H9 (cell line): Measurements from ENCODE around the gene FGFR4. TPM values are rescaled to one million over a fixed set of nuclear protein-coding genes. Genes with fewer than 3 reads are reported as not detected.

ENCODE experiments used
- DNase-seq: peaks from one replicate; pipeline ENCODE4 v3.0.0-alpha.2; 2017
- H2AFZ ChIP-seq: one replicate; pipeline ENCODE4 v1.6.1; 2013; ENCODE audit warnings: mild to moderate bottlenecking, low read length, control low read depth, moderate library complexity
- H2AK5ac ChIP-seq: 2 replicates; pipeline ENCODE4 v1.6.1; 2013; ENCODE audit warnings: low read length, control low read depth, mixed read lengths; ENCODE audit not compliant: insufficient read length
- H2BK120ac ChIP-seq: one replicate; pipeline ENCODE4 v1.6.1; 2013; ENCODE audit warnings: low read depth, mild to moderate bottlenecking, low read length, control low read depth, inconsistent platforms; ENCODE audit not compliant: poor library complexity, severe bottlenecking
- H2BK12ac ChIP-seq: 2 replicates; pipeline ENCODE4 v1.6.1; 2013; ENCODE audit warnings: low read length, control low read depth, mixed read lengths, low read depth; ENCODE audit not compliant: insufficient read length
- H2BK15ac ChIP-seq: 2 replicates; pipeline ENCODE4 v1.6.1; 2013; ENCODE audit warnings: low read depth, low read length, control low read depth
- H2BK20ac ChIP-seq: one replicate; pipeline ENCODE4 v1.6.1; 2013; ENCODE audit warnings: low read depth, mild to moderate bottlenecking, low read length, control low read depth, inconsistent platforms; ENCODE audit not compliant: poor library complexity, severe bottlenecking
- H2BK5ac ChIP-seq: 2 replicates; pipeline ENCODE4 v1.6.1; 2013; ENCODE audit warnings: low read length, control low read depth, mixed read lengths; ENCODE audit not compliant: insufficient read length
- H3K14ac ChIP-seq: 2 replicates; pipeline ENCODE4 v1.6.1; 2013; ENCODE audit warnings: low read length, control low read depth; ENCODE audit not compliant: insufficient read depth
- H3K18ac ChIP-seq: 2 replicates; pipeline ENCODE4 v1.6.1; 2013; ENCODE audit warnings: low read depth, mild to moderate bottlenecking, mixed read lengths, low read length, control low read depth; ENCODE audit not compliant: insufficient read length
- H3K23ac ChIP-seq: 2 replicates; pipeline ENCODE4 v1.6.1; 2013; ENCODE audit warnings: low read length, control low read depth, mixed read lengths, low read depth; ENCODE audit not compliant: insufficient read length
- H3K23me2 ChIP-seq: 2 replicates; pipeline ENCODE4 v1.6.1; 2013; ENCODE audit warnings: low read depth, mild to moderate bottlenecking, mixed read lengths, low read length, control low read depth; ENCODE audit not compliant: insufficient read length, poor library complexity, severe bottlenecking
- H3K27ac ChIP-seq: 2 replicates; pipeline ENCODE4 v1.5.1; 2013; ENCODE audit warnings: low read length, control low read depth, mixed read lengths, low read depth; ENCODE audit not compliant: insufficient read length
- H3K27me3 ChIP-seq: 2 replicates; pipeline ENCODE4 v1.6.1; 2013; ENCODE audit warnings: low read length, control low read depth, inconsistent platforms; ENCODE audit not compliant: insufficient read depth
- H3K4ac ChIP-seq: 2 replicates; pipeline ENCODE4 v1.6.1; 2013; ENCODE audit warnings: low read depth, mild to moderate bottlenecking, control low read depth, inconsistent platforms, low read length, moderate library complexity
- H3K4me1 ChIP-seq: 2 replicates; pipeline ENCODE4 v1.6.1; 2013; ENCODE audit warnings: low read length, control low read depth, inconsistent platforms; ENCODE audit not compliant: insufficient read depth
- H3K4me2 ChIP-seq: 2 replicates; pipeline ENCODE4 v1.6.1; 2013; ENCODE audit warnings: low read length, control low read depth, mixed read lengths; ENCODE audit not compliant: insufficient read length, insufficient read depth
- H3K56ac ChIP-seq: 2 replicates; pipeline ENCODE4 v1.6.1; 2013; ENCODE audit warnings: low read depth, mild to moderate bottlenecking, mixed read lengths, low read length, control low read depth; ENCODE audit not compliant: insufficient read length
- H3K79me1 ChIP-seq: 2 replicates; pipeline ENCODE4 v1.6.1; 2013; ENCODE audit warnings: low read depth, mild to moderate bottlenecking, moderate library complexity, low read length, control low read depth, inconsistent platforms; ENCODE audit not compliant: insufficient read depth, poor library complexity, severe bottlenecking
- H3K79me2 ChIP-seq: 2 replicates; pipeline ENCODE4 v1.6.1; 2013; ENCODE audit warnings: low read length, control low read depth, inconsistent platforms; ENCODE audit not compliant: insufficient read depth
- H3K9ac ChIP-seq: 2 replicates; pipeline ENCODE4 v1.6.1; 2013; ENCODE audit warnings: low read length, control low read depth, mixed read lengths; ENCODE audit not compliant: insufficient read length; ENCODE audit errors: extremely low read depth
- H3K9me3 ChIP-seq: one replicate; pipeline ENCODE4 v1.6.1; 2013; ENCODE audit warnings: low read depth, low read length, inconsistent platforms; ENCODE audit not compliant: control insufficient read depth
- H3T11ph ChIP-seq: one replicate; pipeline ENCODE4 v1.6.1; 2013; ENCODE audit warnings: mild to moderate bottlenecking, low read length, control low read depth, inconsistent platforms
- H4K20me1 ChIP-seq: one replicate; pipeline ENCODE4 v1.6.1; 2013; ENCODE audit not compliant: control insufficient read depth, insufficient read length, insufficient read depth
- H4K5ac ChIP-seq: 2 replicates; pipeline ENCODE4 v1.6.1; 2013; ENCODE audit warnings: low read depth, mild to moderate bottlenecking, mixed read lengths, low read length, control low read depth; ENCODE audit not compliant: insufficient read length
- H4K8ac ChIP-seq: replicated peaks from 2 replicates; pipeline ENCODE4 v1.6.1; 2013; ENCODE audit warnings: low read length, control low read depth, mixed read lengths, low read depth; ENCODE audit not compliant: insufficient read length
- H4K91ac ChIP-seq: 2 replicates; pipeline ENCODE4 v1.6.1; 2013; ENCODE audit warnings: low read depth, mild to moderate bottlenecking, moderate library complexity, mixed read lengths, low read length, control low read depth; ENCODE audit not compliant: insufficient read length
- H3K27ac Mint-ChIP-seq, 3 experiments: 2 replicates in 2 of 3; 3 replicates in 1 of 3; pipeline ENCODE4 v1.8.0; 2020 to 2021; ENCODE audit warnings: mixed read lengths in 3 of 3, mild to moderate bottlenecking in 1 of 3, moderate library complexity in 1 of 3
- H3K27me3 Mint-ChIP-seq: 2 replicates; pipeline ENCODE4 v1.8.0; 2021; ENCODE audit warnings: low read depth, mild to moderate bottlenecking, moderate library complexity, mixed read lengths
- H3K36me3 Mint-ChIP-seq, 3 experiments: 2 replicates in 2 of 3; 3 replicates in 1 of 3; pipeline ENCODE4 v1.8.0; 2020 to 2021; ENCODE audit warnings: low read depth in 3 of 3, mixed read lengths in 3 of 3; ENCODE audit not compliant: insufficient read depth in 1 of 3
- H3K4me1 Mint-ChIP-seq, 2 experiments: 2 replicates each; pipeline ENCODE4 v1.8.0; 2020; ENCODE audit warnings: mixed read lengths in 2 of 2
- H3K4me3 Mint-ChIP-seq, 2 experiments: 2 replicates in 1 of 2; 3 replicates in 1 of 2; pipeline ENCODE4 v1.8.0; 2020 to 2021; ENCODE audit warnings: mild to moderate bottlenecking in 2 of 2, mixed read lengths in 2 of 2, moderate library complexity in 1 of 2
- H3K9me3 Mint-ChIP-seq, 2 experiments: 2 replicates in 1 of 2; 3 replicates in 1 of 2; pipeline ENCODE4 v1.8.0; 2020; ENCODE audit warnings: mild to moderate bottlenecking in 2 of 2, mixed read lengths in 2 of 2, moderate library complexity in 1 of 2
- CTCF ChIP-seq: fragments of 200-600 bp; sonication (generic); conservative IDR thresholded peaks from 3 replicates; pipeline ENCODE4 v1.8.0; 2021; ENCODE audit warnings: antibody characterized with exemption, mild to moderate bottlenecking
- WGBS: extraction: QIAGEN DNeasy Blood & Tissue Kit; methylation state at CpG from one replicate; pipeline ENCODE4 v1.1.7; 2013; ENCODE audit warnings: missing lambda C conversion rate, low lambda C conversion rate, mixed read lengths; ENCODE audit not compliant: insufficient read length; ENCODE audit errors: extremely low coverage; 5-methylcytosine and 5-hydroxymethylcytosine counted together
- total RNA-seq: library from RNA; stranded (reverse); gene quantifications from 2 replicates; pipeline ENCODE4 v1.2.1, GENCODE V29; 2021

Gene FGFR4
- total RNA-seq, 1 experiment from 2014 or later: 52.8 TPM

- no peak overlapping the region for H2BK120ac ChIP-seq
These were observed 4.9 kb upstream of the FGFR4 start for GRCh38 chr5:177081859-177082258.

More at GRCh38 chr5:177081859-177082258, 4.9 kb upstream of the FGFR4 start:
- H3K27me3 ChIP-seq: no peaks in the 10 kb centered on the region
- H3K27ac ChIP-seq: no peak overlapping the region
- WGBS: no CpG with 5 or more reads among the region's 10 CpGs
- H3K14ac ChIP-seq: no peak overlapping the region
- no peak overlapping the region for H3K4me2 ChIP-seq
- no peak overlapping the region for H2BK5ac ChIP-seq
- no peak for DNase-seq
- H3K27me3 Mint-ChIP-seq: no peaks in the 10 kb centered on the region
- H4K91ac ChIP-seq: no peak overlapping the region
- H3K79me1 ChIP-seq: no peaks in the 10 kb centered on the region
- H3K4me1 Mint-ChIP-seq: peaks cover 20 to 26% of the 10 kb centered on the region in 2 experiments
- no peak overlapping the region for H3K4ac ChIP-seq
- no peak overlapping the region for H2BK15ac ChIP-seq
- no peak overlapping the region for H3K4me3 Mint-ChIP-seq
- no peak for TF ChIP-seq CTCF
- H2AFZ ChIP-seq: no peak overlapping the region
- no peaks in the 10 kb centered on the region for H3K36me3 Mint-ChIP-seq
- no peak overlapping the region for H2BK20ac ChIP-seq
- H3K9ac ChIP-seq: no peak overlapping the region
- peaks cover 8% of the 10 kb centered on the region for H3K4me1 ChIP-seq
- no peak overlapping the region for H2BK12ac ChIP-seq
- H4K20me1 ChIP-seq: no peaks in the 10 kb centered on the region
- H4K5ac ChIP-seq: no peak overlapping the region
- H4K8ac ChIP-seq: no peak overlapping the region
- H3K79me2 ChIP-seq: no peaks in the 10 kb centered on the region
- H3K18ac ChIP-seq: no peak overlapping the region
- H3K23me2 ChIP-seq: no peaks in the 10 kb centered on the region
- no peak overlapping the region for H3T11ph ChIP-seq
- H3K27ac Mint-ChIP-seq: no peak overlapping the region
- H3K56ac ChIP-seq: no peak overlapping the region
- no peaks in the 10 kb centered on the region for H3K9me3 ChIP-seq
- no peak overlapping the region for H3K23ac ChIP-seq
- no peak overlapping the region for H2AK5ac ChIP-seq
- H3K9me3 Mint-ChIP-seq: no peaks in the 10 kb centered on the region; a peak in 2 of 5 replicates
